NCI-H146 treated with DMSO at 0.1 percent for 48 hours (cell line): ENCODE results near the gene GGTLC2.

Experiments
- DNase-seq: peaks from one replicate; lab custom pipeline; 2025; ENCODE audit not compliant: unreplicated experiment; lab: John Stamatoyannopoulos, UW

The GGTLC2 gene

DNA sequence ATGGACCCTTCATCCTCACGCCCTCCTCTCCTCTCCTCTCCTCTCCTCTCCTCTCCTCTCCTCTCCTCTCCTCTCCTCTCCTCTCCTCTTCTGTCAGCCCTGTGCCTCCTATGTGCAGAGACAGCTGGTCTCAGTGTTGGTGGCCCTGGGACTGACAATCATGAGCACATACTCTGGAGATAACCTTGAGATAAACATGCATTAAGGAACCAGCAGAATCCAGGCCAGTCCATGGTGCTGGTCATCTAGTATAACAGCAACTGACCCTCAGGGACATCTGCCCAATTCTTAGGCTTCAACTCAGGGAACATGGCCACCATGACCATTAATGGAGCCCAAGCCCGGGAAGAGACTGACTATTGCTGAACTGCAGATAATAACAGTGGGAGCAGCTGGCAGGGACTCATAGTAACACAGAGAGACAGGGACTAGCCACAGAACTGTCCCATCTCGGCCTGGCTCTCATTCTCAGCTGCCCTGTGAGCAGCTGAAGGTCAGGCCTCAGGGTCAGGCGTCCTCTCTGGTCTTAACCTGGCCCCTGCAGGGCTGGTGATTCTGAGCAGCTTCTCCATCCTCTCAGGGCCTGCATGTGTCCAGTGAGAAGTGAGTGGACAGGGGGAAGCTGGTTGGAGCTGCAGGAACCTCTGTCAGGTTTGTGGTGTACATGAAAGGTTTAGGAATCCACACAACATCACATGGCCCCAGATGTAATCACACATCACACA, 45.4 kb downstream of the GGTLC2 start:
- DNase-seq = no peak

DNA sequence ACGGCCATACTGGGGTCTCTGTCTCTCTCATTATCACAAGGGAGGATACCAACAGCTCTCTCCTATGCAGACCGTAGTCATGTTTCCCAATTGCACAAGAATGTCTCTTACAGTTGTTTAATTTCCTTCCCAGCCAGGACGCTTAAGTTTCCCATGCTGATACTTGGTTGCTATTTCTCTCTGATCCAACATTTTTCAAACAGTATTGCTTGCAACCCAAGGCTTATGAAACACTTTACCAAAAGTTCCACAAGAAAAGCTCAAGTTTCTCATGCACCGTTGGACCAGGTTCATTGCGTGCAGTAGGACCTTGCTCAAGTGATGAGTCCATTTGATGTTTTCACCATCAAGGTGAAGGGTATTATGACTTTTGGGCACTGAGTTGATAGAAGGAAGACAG, 46.6 kb downstream of the GGTLC2 start:
- DNase-seq = no peak

GRCh38 chr22:22691716-22692701, 47.6 kb downstream of the GGTLC2 start:
- no peak for DNase-seq

- DNase-seq = peak; percentile 31
Measured at GRCh38 chr22:22692707-22693530, 48.5 kb downstream of the GGTLC2 start.

- DNase-seq = no peak
Measured at GRCh38 chr22:22693531-22693884, 49.1 kb downstream of the GGTLC2 start.

DNA sequence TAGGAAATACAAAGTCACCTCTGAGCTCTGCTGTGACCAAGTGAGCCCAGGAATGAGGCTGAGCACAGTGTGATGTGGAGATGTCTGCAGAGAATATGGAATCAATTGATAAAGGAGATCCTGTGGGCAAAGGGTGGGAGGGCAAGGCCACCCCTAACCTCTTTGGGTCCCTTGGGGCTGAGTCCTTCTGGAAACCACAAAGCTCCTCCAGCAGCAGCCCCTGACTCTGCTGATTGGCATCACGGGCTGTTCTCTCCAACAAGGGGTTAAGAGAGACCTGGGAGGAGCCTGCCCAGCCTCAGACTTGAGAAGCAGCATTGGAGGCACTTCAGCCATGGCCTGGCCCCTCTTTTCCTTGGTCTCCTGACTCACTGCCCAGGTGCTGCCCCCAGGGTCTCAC, 49.7 kb downstream of the GGTLC2 start:
- DNase-seq = no peak

- no peak for DNase-seq
Measured at GRCh38 chr22:22696104-22696503, 51.7 kb downstream of the GGTLC2 start.
